T-cell (primary cell): ENCODE measurements around the gene MTOR. TPM values are rescaled to one million over a fixed set of nuclear protein-coding genes. Genes with fewer than 3 reads are reported as not detected.

Experiments used
- ATAC-seq, 4 experiments: fragments of 200-7000 bp in 3 of 4; fragments of 150-1000 bp in 1 of 4; cut with Tn5 transposase; replicated peaks in 1 of 4; 1 replicate in 3 of 4; 2 replicates in 1 of 4; pipeline ENCODE4 v1.10.0; 2021; ENCODE audit warnings: moderate library complexity in 3 of 4, mild to moderate bottlenecking in 2 of 4, moderate number of reproducible peaks in 1 of 4
- CTCF ChIA-PET, 2 donors: fragments of 300-600 bp; sonication (Branson Sonifier 250); formaldehyde crosslinking; loops; one replicate each; lab custom pipeline; 2022; ENCODE audit warnings: antibody characterized with exemption in 2 of 2; lab: Charles Lee
- POLR2A ChIA-PET, 2 donors: fragments of 300-600 bp; sonication (Branson Sonifier 250); formaldehyde crosslinking; loops; one replicate each; lab custom pipeline; 2022; ENCODE audit warnings: antibody characterized with exemption in 2 of 2; lab: Charles Lee
- DNase-seq, 35 experiments: peaks; one replicate each; pipeline versions ENCODE4 v3.0.0 to v3.0.0-alpha.2; 2013 to 2023
- H3K27ac ChIP-seq: one replicate; pipeline ENCODE4 v1.5.1; 2013; ENCODE audit warnings: low read length
- H3K27me3 ChIP-seq, 2 experiments: replicated peaks in 1 of 2; 1 replicate in 1 of 2; 2 replicates in 1 of 2; pipeline versions ENCODE4 v1.6.1 to v1.7.0; 2013; ENCODE audit warnings: low read length in 1 of 2, mixed read lengths in 1 of 2; ENCODE audit not compliant: control insufficient read depth in 2 of 2, insufficient read depth in 2 of 2; ENCODE audit errors: extremely low read depth in 1 of 2
- H3K36me3 ChIP-seq, 2 donors: 1 replicate in 1 of 2; 2 replicates in 1 of 2; pipeline versions ENCODE4 v1.6.1 to v1.7.0; 2013; ENCODE audit warnings: low read length in 1 of 2; ENCODE audit not compliant: control insufficient read depth in 2 of 2, insufficient read depth in 1 of 2; ENCODE audit errors: extremely low read depth in 1 of 2
- H3K4me1 ChIP-seq, 2 experiments: 1 replicate in 1 of 2; 2 replicates in 1 of 2; pipeline versions ENCODE4 v1.6.1 to v1.7.0; 2013; ENCODE audit warnings: low read length in 2 of 2, mixed read lengths in 1 of 2; ENCODE audit not compliant: insufficient read depth in 2 of 2, control insufficient read depth in 1 of 2; ENCODE audit errors: extremely low read depth in 1 of 2
- H3K4me3 ChIP-seq, 2 donors: 1 replicate in 1 of 2; 2 replicates in 1 of 2; pipeline versions ENCODE4 v1.5.1 to v1.7.0; 2013; ENCODE audit warnings: mild to moderate bottlenecking in 2 of 2, low read length in 1 of 2, moderate library complexity in 1 of 2; ENCODE audit not compliant: control insufficient read depth in 1 of 2; ENCODE audit errors: extremely low read depth in 1 of 2
- H3K9me3 ChIP-seq: 2 replicates; pipeline ENCODE4 v1.7.0; 2013
- H3K27ac Mint-ChIP-seq, 2 donors: one replicate each; pipeline ENCODE4 v1.8.0; 2020 to 2021; ENCODE audit warnings: mild to moderate bottlenecking in 2 of 2, mixed read lengths in 2 of 2
- H3K27me3 Mint-ChIP-seq, 2 donors: one replicate each; pipeline ENCODE4 v1.8.0; 2021 to 2022; ENCODE audit warnings: mixed read lengths in 2 of 2
- H3K36me3 Mint-ChIP-seq: one replicate; pipeline ENCODE4 v1.8.0; 2021; ENCODE audit warnings: mixed read lengths
- H3K4me1 Mint-ChIP-seq, 3 donors: one replicate each; pipeline ENCODE4 v1.8.0; 2020 to 2022; ENCODE audit warnings: mixed read lengths in 3 of 3, mild to moderate bottlenecking in 1 of 3
- H3K4me3 Mint-ChIP-seq, 3 donors: one replicate each; pipeline ENCODE4 v1.8.0; 2020 to 2022; ENCODE audit warnings: mild to moderate bottlenecking in 3 of 3, mixed read lengths in 3 of 3, moderate library complexity in 3 of 3
- H3K9me3 Mint-ChIP-seq, 3 donors: one replicate each; pipeline ENCODE4 v1.8.0; 2020 to 2022; ENCODE audit warnings: mixed read lengths in 3 of 3
- WGBS: methylation state at CpG from one replicate; pipeline ENCODE4 v1.1.5; 2013; ENCODE audit warnings: missing lambda C conversion rate; ENCODE audit not compliant: insufficient coverage; 5-methylcytosine and 5-hydroxymethylcytosine counted together
- total RNA-seq, 35 experiments: library from RNA in 6 of 35; stranded (reverse) in 6 of 35; fragments of 120-200 nt in 1 of 35; gene quantifications; one replicate each; pipeline versions ENCODE4 v1.2.1 to v1.2.4 and lab custom pipeline; 2013 to 2026

Gene MTOR
- total RNA-seq, 5 donors from 2014 or later (not counting 1 experiment from before 2014, with no cell fraction given) = 41.7 to 45.1 (median 43.6) TPM

DNA sequence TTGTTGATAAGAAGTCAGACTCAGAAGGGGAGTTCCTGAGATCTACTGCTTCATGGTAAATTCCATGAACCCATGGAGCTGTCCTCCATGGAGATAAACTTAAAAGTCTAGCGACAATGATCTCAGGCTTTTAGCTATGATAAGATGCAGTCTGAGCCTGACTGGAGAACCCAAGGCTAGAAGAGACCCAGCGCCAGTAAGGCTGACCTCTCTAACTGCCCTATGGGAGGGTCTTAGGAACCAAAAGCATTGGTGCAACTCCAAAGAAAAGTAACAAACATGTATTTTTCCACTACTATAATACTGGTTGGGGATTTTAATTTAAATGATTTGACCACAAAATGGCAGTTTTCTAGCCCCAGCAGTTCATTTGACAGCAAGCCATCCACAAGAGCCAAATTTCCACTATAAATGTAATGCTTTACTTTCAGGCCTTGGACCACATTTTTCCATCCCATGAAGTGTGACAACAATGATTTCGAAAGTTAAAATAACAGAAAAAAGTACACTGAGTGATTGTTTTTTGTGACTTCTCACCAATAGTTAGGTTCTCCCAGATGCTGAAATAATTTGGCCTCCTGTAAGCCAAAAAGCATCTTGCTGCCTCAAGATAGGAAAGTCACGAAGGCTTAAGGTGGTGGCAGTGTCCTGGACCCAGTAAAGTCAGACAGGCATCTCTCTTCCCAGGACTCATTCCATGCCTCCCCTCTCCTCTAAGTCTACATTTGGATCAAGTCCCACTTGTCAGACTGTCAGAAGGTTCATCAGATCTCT lies 119.5 kb downstream of the MTOR start:
- ATAC-seq = no peak
- Histone ChIP-seq H3K27me3 (no peaks in the 10 kb centered on the region), H3K9me3 (no peaks in the 10 kb centered on the region), H3K4me1 (no peaks in the 10 kb centered on the region), H3K4me3 (no peak overlapping the region), H3K27ac (no peak overlapping the region), H3K36me3 (peaks cover 4 to 74% of the 10 kb centered on the region in 2 donors)
- Mint-ChIP-seq H3K36me3 (peaks cover 56% of the 10 kb centered on the region), H3K27me3 (no peaks in the 10 kb centered on the region), H3K4me1 (no peaks in the 10 kb centered on the region), H3K9me3 (no peaks in the 10 kb centered on the region), H3K4me3 (no peak overlapping the region), H3K27ac (no peak overlapping the region)
- ChIA-PET CTCF (no interaction called here), POLR2A (no interaction called here)
- 100% methylated on average over 2 of the region's 4 CpGs for WGBS
- no peak for DNase-seq

- Mint-ChIP-seq H3K4me3 (no peak overlapping the region), H3K27me3 (no peaks in the 10 kb centered on the region), H3K4me1 (no peaks in the 10 kb centered on the region), H3K27ac (no peak overlapping the region), H3K9me3 (no peaks in the 10 kb centered on the region), H3K36me3 (peaks cover 41% of the 10 kb centered on the region)
- no peaks in the 10 kb centered on the region for H3K9me3 ChIP-seq
- no peaks in the 10 kb centered on the region for H3K27me3 ChIP-seq
- DNase-seq (no peak), ATAC-seq (no peak)
- ChIA-PET CTCF (interaction anchor here in 1 of 2 donors (0.5 kb wide), 1 partner anchor 1893 kb away, joined by 3 read pairs; no protein-coding TSS in a partner anchor), POLR2A (no interaction called here)
- no peak overlapping the region for H3K27ac ChIP-seq
- no peak overlapping the region for H3K4me3 ChIP-seq
- peaks cover 7 to 61% of the 10 kb centered on the region in 2 donors for H3K36me3 ChIP-seq
- no peaks in the 10 kb centered on the region for H3K4me1 ChIP-seq
- 100% methylated on average over 3 of the region's 3 CpGs for WGBS
Measured at GRCh38 chr1:11138952-11139351, 123.4 kb downstream of the MTOR start.

- ATAC-seq (no peak), DNase-seq (no peak)
- POLR2A ChIA-PET = no interaction called here
- CTCF ChIA-PET = no interaction called here
- Mint-ChIP-seq H3K9me3 (no peaks in the 10 kb centered on the region), H3K27me3 (no peaks in the 10 kb centered on the region), H3K4me1 (no peaks in the 10 kb centered on the region), H3K36me3 (peaks cover 38% of the 10 kb centered on the region), H3K4me3 (no peak overlapping the region), H3K27ac (no peak overlapping the region)
- Histone ChIP-seq H3K27me3 (no peaks in the 10 kb centered on the region), H3K9me3 (no peaks in the 10 kb centered on the region), H3K4me3 (no peak overlapping the region), H3K27ac (no peak overlapping the region), H3K36me3 (peaks cover 8 to 62% of the 10 kb centered on the region in 2 donors), H3K4me1 (no peaks in the 10 kb centered on the region)
- no CpG with 5 or more reads among the region's 1 CpG for WGBS
Measured at GRCh38 chr1:11138029-11138428, 124.3 kb downstream of the MTOR start.

DNA sequence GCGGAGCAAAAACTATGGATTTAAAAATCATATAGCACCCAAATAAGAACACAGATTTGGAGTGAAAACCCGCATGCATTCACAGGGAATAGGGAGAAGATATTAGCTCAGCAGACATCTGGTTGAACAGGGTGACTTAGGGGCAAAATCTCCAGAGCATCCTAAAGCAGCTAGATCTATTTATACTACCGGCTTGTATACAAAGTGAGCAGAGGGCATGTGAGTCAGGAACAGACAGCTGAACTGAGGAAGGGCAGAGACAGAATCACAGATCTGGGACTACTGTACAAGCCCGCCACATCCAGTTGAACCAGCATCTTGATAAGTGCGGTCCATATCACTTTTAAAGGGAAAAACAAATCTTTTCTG lies 127.5 kb downstream of the MTOR start:
- Mint-ChIP-seq H3K4me3 (no peak overlapping the region), H3K27ac (no peak overlapping the region), H3K27me3 (no peaks in the 10 kb centered on the region), H3K4me1 (no peaks in the 10 kb centered on the region), H3K9me3 (no peaks in the 10 kb centered on the region), H3K36me3 (peaks cover 60% of the 10 kb centered on the region)
- Histone ChIP-seq H3K36me3 (peaks cover 17 to 77% of the 10 kb centered on the region in 2 donors), H3K27ac (no peak overlapping the region), H3K9me3 (no peaks in the 10 kb centered on the region), H3K27me3 (no peaks in the 10 kb centered on the region), H3K4me3 (no peak overlapping the region), H3K4me1 (no peaks in the 10 kb centered on the region)
- ATAC-seq (no peak), DNase-seq (no peak)
- WGBS = 100% methylated on average over 1 of the region's 5 CpGs
- POLR2A ChIA-PET = no interaction called here
- CTCF ChIA-PET = no interaction called here

- Histone ChIP-seq H3K27me3 (no peaks in the 10 kb centered on the region), H3K9me3 (no peaks in the 10 kb centered on the region), H3K36me3 (peaks cover 16 to 80% of the 10 kb centered on the region in 2 donors), H3K4me1 (no peaks in the 10 kb centered on the region), H3K4me3 (no peak overlapping the region), H3K27ac (no peak overlapping the region)
- H3K36me3 Mint-ChIP-seq = peaks cover 64% of the 10 kb centered on the region
- ChIA-PET CTCF (no interaction called here), POLR2A (no interaction called here)
- DNase-seq = no peak
- H3K27ac Mint-ChIP-seq = no peak overlapping the region
- H3K27me3 Mint-ChIP-seq = no peaks in the 10 kb centered on the region
- 98% methylated on average over 4 of the region's 5 CpGs for WGBS
- ATAC-seq = no peak
- no peaks in the 10 kb centered on the region for H3K4me1 Mint-ChIP-seq
- H3K4me3 Mint-ChIP-seq = no peak overlapping the region
- no peaks in the 10 kb centered on the region for H3K9me3 Mint-ChIP-seq
Measured at GRCh38 chr1:11134251-11134897, 128.0 kb downstream of the MTOR start.

GRCh38 chr1:11132563-11133293 lies 129.6 kb downstream of the MTOR start:
- H3K4me3 ChIP-seq = no peak overlapping the region
- no peak overlapping the region for H3K27ac Mint-ChIP-seq
- H3K4me1 ChIP-seq = no peaks in the 10 kb centered on the region
- ATAC-seq (no peak), DNase-seq (no peak)
- no peaks in the 10 kb centered on the region for H3K9me3 Mint-ChIP-seq
- ChIA-PET POLR2A (no interaction called here), CTCF (no interaction called here)
- no peaks in the 10 kb centered on the region for H3K9me3 ChIP-seq
- no peak overlapping the region for H3K27ac ChIP-seq
- no peak overlapping the region for H3K4me3 Mint-ChIP-seq
- peaks cover 17 to 80% of the 10 kb centered on the region in 2 donors for H3K36me3 ChIP-seq
- H3K27me3 ChIP-seq = no peaks in the 10 kb centered on the region
- H3K27me3 Mint-ChIP-seq = no peaks in the 10 kb centered on the region
- H3K4me1 Mint-ChIP-seq = no peaks in the 10 kb centered on the region
- WGBS = 78% methylated on average over 7 of the region's 8 CpGs
- H3K36me3 Mint-ChIP-seq = peaks cover 62% of the 10 kb centered on the region
